Astrocyte (in vitro differentiated cells and primary cell): ENCODE data around the gene DENND6A. TPM values are rescaled to one million over a fixed set of nuclear protein-coding genes. Genes with fewer than 3 reads are reported as not detected.

Experiments used
- DNase-seq: peaks from one replicate; pipeline ENCODE4 v3.0.0-alpha.2; 2010; ENCODE audit warnings: low read depth
- FAIRE-seq: peaks from 2 replicates; lab custom pipeline; 2011; peaks lifted over from hg19 to GRCh38; lab: Jason Lieb, UNC
- H2AFZ ChIP-seq: 2 replicates; pipeline ENCODE4 v1.6.0; 2012; ENCODE audit warnings: low read depth, low read length, inconsistent platforms
- H3K27ac ChIP-seq: 2 replicates; pipeline ENCODE4 v1.5.1; 2011; ENCODE audit warnings: low read depth, low read length, inconsistent platforms
- H3K27me3 ChIP-seq: 2 replicates; pipeline ENCODE4 v1.6.0; 2011; ENCODE audit warnings: low read length, inconsistent platforms; ENCODE audit not compliant: insufficient read depth
- H3K36me3 ChIP-seq: 2 replicates; pipeline ENCODE4 v1.5.1; 2011; ENCODE audit warnings: low read length, inconsistent platforms; ENCODE audit not compliant: insufficient read depth
- H3K4me1 ChIP-seq: 2 replicates; pipeline ENCODE4 v1.5.1; 2011; ENCODE audit warnings: low read length, inconsistent platforms; ENCODE audit not compliant: insufficient read depth
- H3K4me2 ChIP-seq: 2 replicates; pipeline ENCODE4 v1.6.0; 2012; ENCODE audit warnings: low read length, inconsistent platforms
- H3K4me3 ChIP-seq: 2 replicates; pipeline ENCODE4 v1.5.1; 2011; ENCODE audit warnings: low read depth, mild to moderate bottlenecking, low read length, inconsistent platforms; ENCODE audit not compliant: insufficient read depth
- H3K79me2 ChIP-seq: 2 replicates; pipeline ENCODE4 v1.6.0; 2012; ENCODE audit warnings: mild to moderate bottlenecking, low read length, inconsistent platforms; ENCODE audit not compliant: insufficient read depth
- H3K9ac ChIP-seq: 2 replicates; pipeline ENCODE4 v1.6.0; 2012; ENCODE audit warnings: mild to moderate bottlenecking, low read length, inconsistent platforms
- H3K9me3 ChIP-seq: 2 replicates; pipeline ENCODE4 v1.5.1; 2012; ENCODE audit warnings: low read depth, mild to moderate bottlenecking, low read length, inconsistent platforms; ENCODE audit not compliant: insufficient read depth
- H4K20me1 ChIP-seq: 2 replicates; pipeline ENCODE4 v1.6.0; 2012; ENCODE audit warnings: low read length, inconsistent platforms; ENCODE audit not compliant: insufficient read depth
- H3K27ac Mint-ChIP-seq: one replicate; pipeline ENCODE4 v1.8.0; 2021; ENCODE audit warnings: mild to moderate bottlenecking, mixed read lengths; ENCODE audit not compliant: unreplicated experiment
- H3K27me3 Mint-ChIP-seq: one replicate; pipeline ENCODE4 v1.8.0; 2021; ENCODE audit warnings: low read depth, mixed read lengths; ENCODE audit not compliant: unreplicated experiment
- H3K36me3 Mint-ChIP-seq: one replicate; pipeline ENCODE4 v1.8.0; 2021; ENCODE audit warnings: low read depth, mixed read lengths; ENCODE audit not compliant: unreplicated experiment
- H3K4me1 Mint-ChIP-seq: one replicate; pipeline ENCODE4 v1.8.0; 2021; ENCODE audit warnings: low read depth, mixed read lengths; ENCODE audit not compliant: unreplicated experiment
- H3K4me3 Mint-ChIP-seq: one replicate; pipeline ENCODE4 v1.8.0; 2021; ENCODE audit warnings: mild to moderate bottlenecking, moderate library complexity, mixed read lengths; ENCODE audit not compliant: unreplicated experiment
- H3K9me3 Mint-ChIP-seq: one replicate; pipeline ENCODE4 v1.8.0; 2021; ENCODE audit warnings: mild to moderate bottlenecking, mixed read lengths; ENCODE audit not compliant: unreplicated experiment
- CTCF ChIP-seq: IDR thresholded peaks from 2 replicates; pipeline ENCODE4 v1.5.1; 2011; ENCODE audit warnings: low read depth, mild to moderate bottlenecking, inconsistent platforms, low read length, moderate library complexity; ENCODE audit not compliant: insufficient read depth
- EZH2 ChIP-seq: IDR thresholded peaks from 2 replicates; pipeline ENCODE4 v1.6.1; 2012; ENCODE audit warnings: mild to moderate bottlenecking, low read length, inconsistent platforms; ENCODE audit not compliant: insufficient read depth
- total RNA-seq: library from RNA; stranded (reverse); gene quantifications from 2 replicates; pipeline ENCODE4 v1.2.1, GENCODE V29; 2021

DENND6A gene
- total RNA-seq, 1 donor from 2014 or later = 6.6 TPM

GRCh38 chr3:57717205-57717868 is 24.5 kb upstream of the DENND6A start:
- peaks cover 6% of the 10 kb centered on the region for H3K27me3 Mint-ChIP-seq
- no peaks in the 10 kb centered on the region for H3K4me1 Mint-ChIP-seq
- no peaks in the 10 kb centered on the region for H3K36me3 Mint-ChIP-seq
- H3K4me2 ChIP-seq = no peak overlapping the region
- H3K27me3 ChIP-seq = no peaks in the 10 kb centered on the region
- no peak overlapping the region for H3K4me3 ChIP-seq
- H2AFZ ChIP-seq = no peak overlapping the region
- H3K79me2 ChIP-seq = no peaks in the 10 kb centered on the region
- TF ChIP-seq CTCF (no peak), EZH2 (no peak)
- DNase-seq (no peak), FAIRE-seq (no peak)
- H4K20me1 ChIP-seq = no peaks in the 10 kb centered on the region
- H3K9me3 Mint-ChIP-seq = no peaks in the 10 kb centered on the region
- no peak overlapping the region for H3K27ac ChIP-seq
- H3K36me3 ChIP-seq = no peaks in the 10 kb centered on the region
- no peak overlapping the region for H3K4me3 Mint-ChIP-seq
- H3K9ac ChIP-seq = no peak overlapping the region
- no peaks in the 10 kb centered on the region for H3K9me3 ChIP-seq
- no peak overlapping the region for H3K27ac Mint-ChIP-seq
- no peaks in the 10 kb centered on the region for H3K4me1 ChIP-seq

GRCh38 chr3:57715686-57716085 is 22.8 kb upstream of the DENND6A start:
- no peak overlapping the region for H3K9ac ChIP-seq
- H3K9me3 ChIP-seq = no peaks in the 10 kb centered on the region
- H3K36me3 ChIP-seq = no peaks in the 10 kb centered on the region
- H3K79me2 ChIP-seq = no peaks in the 10 kb centered on the region
- no peaks in the 10 kb centered on the region for H3K36me3 Mint-ChIP-seq
- H2AFZ ChIP-seq = no peak overlapping the region
- no peaks in the 10 kb centered on the region for H3K4me1 Mint-ChIP-seq
- no peaks in the 10 kb centered on the region for H4K20me1 ChIP-seq
- no peak overlapping the region for H3K4me3 Mint-ChIP-seq
- no peak overlapping the region for H3K27ac Mint-ChIP-seq
- no peaks in the 10 kb centered on the region for H3K9me3 Mint-ChIP-seq
- H3K27ac ChIP-seq = no peak overlapping the region
- no peak overlapping the region for H3K4me2 ChIP-seq
- H3K4me1 ChIP-seq = no peaks in the 10 kb centered on the region
- H3K27me3 Mint-ChIP-seq = no peaks in the 10 kb centered on the region
- no peaks in the 10 kb centered on the region for H3K27me3 ChIP-seq
- FAIRE-seq = no peak
- no peak overlapping the region for H3K4me3 ChIP-seq
- DNase-seq = no peak
- TF ChIP-seq CTCF (no peak), EZH2 (no peak)

- no peaks in the 10 kb centered on the region for H3K9me3 ChIP-seq
- no peak for TF ChIP-seq EZH2
- TF ChIP-seq CTCF = no peak
- no peak overlapping the region for H3K4me3 ChIP-seq
- peak; percentile 5 for FAIRE-seq
- H3K36me3 ChIP-seq = no peaks in the 10 kb centered on the region
- H4K20me1 ChIP-seq = no peaks in the 10 kb centered on the region
- Mint-ChIP-seq H3K36me3 (no peaks in the 10 kb centered on the region), H3K27me3 (no peaks in the 10 kb centered on the region), H3K4me1 (no peaks in the 10 kb centered on the region), H3K4me3 (peak overlapping the region; percentile 20), H3K9me3 (peaks cover 6% of the 10 kb centered on the region), H3K27ac (no peak overlapping the region)
- H2AFZ ChIP-seq = no peak overlapping the region
- H3K79me2 ChIP-seq = no peaks in the 10 kb centered on the region
- H3K27ac ChIP-seq = no peak overlapping the region
- DNase-seq = no peak
- no peaks in the 10 kb centered on the region for H3K27me3 ChIP-seq
- H3K4me1 ChIP-seq = peaks cover 3% of the 10 kb centered on the region
- H3K9ac ChIP-seq = no peak overlapping the region
- no peak overlapping the region for H3K4me2 ChIP-seq
Measured at GRCh38 chr3:57709559-57709958, 16.7 kb upstream of the DENND6A start.
